PC-3 (cell line): ENCODE measurements around the gene TMEM132D. TPM values are rescaled to one million over a fixed set of nuclear protein-coding genes. Genes with fewer than 3 reads are reported as not detected.

Source experiments
- ATAC-seq: fragments of 200-7000 bp; cut with Tn5 transposase; 2 replicates; pipeline ENCODE4 v1.9.1; 2020; ENCODE audit warnings: mild to moderate bottlenecking, moderate library complexity
- BruUV-seq: library from RNA; stranded (reverse); fragments of 400-500 nt; replicated peaks from 2 replicates; lab custom pipeline; 2021; lab: Mats Ljungman, UMichigan
- CTCF ChIA-PET: fragments of 300-600 bp; sonication (Branson Sonifier 250); formaldehyde crosslinking; loops from one replicate; lab custom pipeline; 2022; ENCODE audit warnings: antibody characterized with exemption; lab: Charles Lee
- POLR2A ChIA-PET: fragments of 300-600 bp; sonication (Branson Sonifier 250); formaldehyde crosslinking; loops from one replicate; lab custom pipeline; 2022; ENCODE audit warnings: antibody characterized with exemption; ENCODE audit not compliant: unreplicated experiment; lab: Charles Lee
- DNase-seq: peaks from one replicate; pipeline ENCODE4 v3.0.0-alpha.2; 2015
- H2AFZ ChIP-seq: fragments of 300-600 bp; sonication (generic); 2 replicates; pipeline ENCODE4 v1.6.0; 2016; ENCODE audit warnings: antibody characterized with exemption, low read length
- H3F3A ChIP-seq: fragments of 300-600 bp; sonication (generic); one replicate; pipeline ENCODE4 v1.6.0; 2017; ENCODE audit warnings: antibody characterized with exemption, low read length, control low read depth, mild to moderate bottlenecking; ENCODE audit not compliant: unreplicated experiment
- H3K27ac ChIP-seq: fragments of 300-600 bp; sonication (generic); 2 replicates; pipeline ENCODE4 v1.5.1; 2016; ENCODE audit warnings: mild to moderate bottlenecking, low read length
- H3K27me3 ChIP-seq: fragments of 300-600 bp; sonication (generic); 2 replicates; pipeline ENCODE4 v1.6.1; 2016; ENCODE audit warnings: low read length, mixed read lengths
- H3K36me3 ChIP-seq: fragments of 300-600 bp; sonication (generic); 2 replicates; pipeline ENCODE4 v1.6.1; 2016; ENCODE audit warnings: low read depth, mixed run types, low read length, mixed read lengths
- H3K4me1 ChIP-seq: fragments of 300-600 bp; sonication (generic); 2 replicates; pipeline ENCODE4 v1.5.1; 2016; ENCODE audit warnings: low read length; ENCODE audit not compliant: insufficient read depth
- H3K4me2 ChIP-seq: fragments of 300-600 bp; sonication (generic); 2 replicates; pipeline ENCODE4 v1.6.0; 2016; ENCODE audit warnings: low read length
- H3K4me3 ChIP-seq: fragments of 300-600 bp; sonication (generic); 2 replicates; pipeline ENCODE4 v1.5.1; 2016; ENCODE audit warnings: mild to moderate bottlenecking, low read length, mixed read lengths
- H3K79me2 ChIP-seq: fragments of 300-600 bp; sonication (generic); 2 replicates; pipeline ENCODE4 v1.6.1; 2017; ENCODE audit warnings: low read length, mixed read lengths
- H3K9ac ChIP-seq: fragments of 300-600 bp; sonication (generic); 2 replicates; pipeline ENCODE4 v1.6.0; 2016; ENCODE audit warnings: mild to moderate bottlenecking, low read length
- H3K9me2 ChIP-seq: fragments of 300-600 bp; sonication (generic); replicated peaks from 2 replicates; pipeline ENCODE4 v1.6.1; 2016; ENCODE audit warnings: mixed run types, low read length, mixed read lengths
- H3K9me3 ChIP-seq: fragments of 300-600 bp; sonication (generic); 2 replicates; pipeline ENCODE4 v1.6.1; 2016; ENCODE audit warnings: low read length, mixed read lengths
- H4K20me1 ChIP-seq: fragments of 300-600 bp; sonication (generic); 2 replicates; pipeline ENCODE4 v1.6.1; 2016; ENCODE audit warnings: low read length, mixed read lengths
- EZH2 ChIP-seq: fragments of 300-600 bp; sonication (generic); IDR thresholded peaks from one replicate; pipeline ENCODE4 v1.6.1; 2017; ENCODE audit warnings: antibody characterized with exemption, mild to moderate bottlenecking, low read length; ENCODE audit not compliant: unreplicated experiment
- EZH2phosphoT487 ChIP-seq: fragments of 300-600 bp; sonication (generic); IDR thresholded peaks from 2 replicates; pipeline ENCODE4 v1.6.1; 2018; ENCODE audit warnings: mild to moderate bottlenecking, antibody characterized with exemption, low read length, borderline replicate concordance
- intact Hi-C: fragments of 100-400 bp; cut with micrococcal nuclease; formaldehyde crosslinking; loops from 2 replicates; pipeline ENCODE4 v1.9.0; 2023
- total RNA-seq: library from RNA; depleted of rRNA; stranded (reverse); fragments of >200 nt; gene quantifications from 2 replicates; pipeline ENCODE4 v1.2.3, GENCODE V29; 2014
- TF ChIP-seq, protein P1 (sequence below): fragments of 300-600 bp; sonication (generic); conservative IDR thresholded peaks from 2 replicates; pipeline ENCODE4 v1.5.1; 2017; ENCODE audit warnings: antibody characterized with exemption, low read depth, mild to moderate bottlenecking, low read length

TMEM132D gene
- total RNA-seq, 1 experiment from 2014 or later: not detected

DNA sequence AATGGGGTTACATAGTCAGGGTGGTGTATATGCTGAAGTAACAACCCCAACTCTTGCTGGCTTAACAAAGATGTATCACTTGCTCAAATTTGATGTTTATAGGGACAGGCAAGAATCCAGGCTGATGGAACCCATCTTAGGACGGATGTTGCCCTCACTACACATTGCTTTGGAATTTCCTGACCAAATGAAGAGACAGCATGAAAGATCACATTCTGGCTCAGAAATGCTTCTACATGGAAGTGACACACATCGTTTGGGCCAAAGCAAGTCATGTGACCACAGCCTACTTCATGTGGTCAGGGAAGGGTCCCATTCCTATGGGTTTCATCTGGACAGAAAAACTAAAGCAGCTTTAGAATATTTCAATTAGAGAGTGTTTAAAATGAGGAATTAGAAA, 345.8 kb downstream of the TMEM132D start:
- DNase-seq (no peak), ATAC-seq (no peak)
- no peak overlapping the region for H2AFZ ChIP-seq
- no peak overlapping the region for H3K4me3 ChIP-seq
- H3K4me1 ChIP-seq: no peaks in the 10 kb centered on the region
- H3K79me2 ChIP-seq: no peaks in the 10 kb centered on the region
- peaks cover 16% of the 10 kb centered on the region for H3K9me3 ChIP-seq
- no peak for TF ChIP-seq EZH2phosphoT487
- TF ChIP-seq, protein P1, sequence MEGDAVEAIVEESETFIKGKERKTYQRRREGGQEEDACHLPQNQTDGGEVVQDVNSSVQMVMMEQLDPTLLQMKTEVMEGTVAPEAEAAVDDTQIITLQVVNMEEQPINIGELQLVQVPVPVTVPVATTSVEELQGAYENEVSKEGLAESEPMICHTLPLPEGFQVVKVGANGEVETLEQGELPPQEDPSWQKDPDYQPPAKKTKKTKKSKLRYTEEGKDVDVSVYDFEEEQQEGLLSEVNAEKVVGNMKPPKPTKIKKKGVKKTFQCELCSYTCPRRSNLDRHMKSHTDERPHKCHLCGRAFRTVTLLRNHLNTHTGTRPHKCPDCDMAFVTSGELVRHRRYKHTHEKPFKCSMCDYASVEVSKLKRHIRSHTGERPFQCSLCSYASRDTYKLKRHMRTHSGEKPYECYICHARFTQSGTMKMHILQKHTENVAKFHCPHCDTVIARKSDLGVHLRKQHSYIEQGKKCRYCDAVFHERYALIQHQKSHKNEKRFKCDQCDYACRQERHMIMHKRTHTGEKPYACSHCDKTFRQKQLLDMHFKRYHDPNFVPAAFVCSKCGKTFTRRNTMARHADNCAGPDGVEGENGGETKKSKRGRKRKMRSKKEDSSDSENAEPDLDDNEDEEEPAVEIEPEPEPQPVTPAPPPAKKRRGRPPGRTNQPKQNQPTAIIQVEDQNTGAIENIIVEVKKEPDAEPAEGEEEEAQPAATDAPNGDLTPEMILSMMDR: no peak
- TF ChIP-seq EZH2: no peak
- H4K20me1 ChIP-seq: no peaks in the 10 kb centered on the region
- intact Hi-C loops: no loop called here
- no peak overlapping the region for H3K4me2 ChIP-seq
- no peaks in the 10 kb centered on the region for H3K9me2 ChIP-seq
- no peaks in the 10 kb centered on the region for H3F3A ChIP-seq
- peaks cover 18% of the 10 kb centered on the region; the same call in 1 of the 2 replicates for H3K27me3 ChIP-seq
- ChIA-PET CTCF (no interaction called here), POLR2A (no interaction called here)
- H3K9ac ChIP-seq: no peak overlapping the region
- no peaks in the 10 kb centered on the region for H3K36me3 ChIP-seq
- H3K27ac ChIP-seq: no peak overlapping the region
- no TSS peak for BruUV-seq

GRCh38 chr12:129556082-129556481, 347.7 kb downstream of the TMEM132D start:
- H3F3A ChIP-seq: no peaks in the 10 kb centered on the region

More at GRCh38 chr12:129556082-129556481, 347.7 kb downstream of the TMEM132D start:
- H3K9me3 ChIP-seq: peaks cover 24% of the 10 kb centered on the region
- no peak overlapping the region for H3K9ac ChIP-seq
- DNase-seq (no peak), ATAC-seq (no peak)
- H3K4me1 ChIP-seq: no peaks in the 10 kb centered on the region
- H4K20me1 ChIP-seq: no peaks in the 10 kb centered on the region
- no peak for TF ChIP-seq EZH2phosphoT487
- TF ChIP-seq EZH2: no peak
- TF ChIP-seq, protein P1: no peak
- H3K27ac ChIP-seq: no peak overlapping the region
- no peaks in the 10 kb centered on the region for H3K79me2 ChIP-seq
- H3K27me3 ChIP-seq: peaks cover 18% of the 10 kb centered on the region; the same call in 1 of the 2 replicates
- ChIA-PET CTCF (no interaction called here), POLR2A (no interaction called here)
- H3K9me2 ChIP-seq: no peaks in the 10 kb centered on the region
- no peak overlapping the region for H3K4me3 ChIP-seq
- H2AFZ ChIP-seq: no peak overlapping the region
- no TSS peak for BruUV-seq
- H3K4me2 ChIP-seq: no peak overlapping the region
- H3K36me3 ChIP-seq: no peaks in the 10 kb centered on the region
- intact Hi-C loops: no loop called here
